Activated CD4-positive, alpha-beta T cell treated with anti-CD3 and anti-CD28 coated beads, Interleukin-10, Interleukin-2, amounts not matched to agents 100 ng/mL and 50 ng/mL, durations not matched to agents 16 hours and 8 hours (primary cell): ENCODE results near the gene PHC2.

Source experiments
- DNase-seq: peaks from one replicate; pipeline ENCODE4 v3.0.0-alpha.2; 2020

Gene PHC2

GRCh38 chr1:33346533-33346926 lies 84.4 kb downstream of the PHC2 start:
- DNase-seq = no peak

GRCh38 chr1:33344896-33345560 lies 85.9 kb downstream of the PHC2 start:
- no peak for DNase-seq

GRCh38 chr1:33343539-33343938 lies 87.4 kb downstream of the PHC2 start:
- no peak for DNase-seq

- DNase-seq = no peak
Measured at GRCh38 chr1:33342041-33342723, 88.7 kb downstream of the PHC2 start.

- DNase-seq = no peak
Measured at GRCh38 chr1:33341190-33341589, 89.7 kb downstream of the PHC2 start.

GRCh38 chr1:33339413-33339812 lies 91.5 kb downstream of the PHC2 start:
- no peak for DNase-seq

- no peak for DNase-seq
Measured at GRCh38 chr1:33338440-33339211, 92.3 kb downstream of the PHC2 start.

GRCh38 chr1:33338048-33338439 lies 92.9 kb downstream of the PHC2 start:
- no peak for DNase-seq

GRCh38 chr1:33337441-33337840 lies 93.5 kb downstream of the PHC2 start:
- DNase-seq = no peak

GRCh38 chr1:33336580-33336979 lies 94.3 kb downstream of the PHC2 start:
- DNase-seq = no peak

- DNase-seq = no peak
Measured at GRCh38 chr1:33335020-33335419, 95.9 kb downstream of the PHC2 start.

- DNase-seq = no peak
Measured at GRCh38 chr1:33334081-33334552, 96.8 kb downstream of the PHC2 start.

GRCh38 chr1:33332881-33333280 lies 98.0 kb downstream of the PHC2 start:
- DNase-seq = no peak

GRCh38 chr1:33332357-33332789 lies 98.5 kb downstream of the PHC2 start:
- no peak for DNase-seq

- no peak for DNase-seq
Measured at GRCh38 chr1:33331444-33332356, 99.2 kb downstream of the PHC2 start.

GRCh38 chr1:33330906-33331305 lies 100.0 kb downstream of the PHC2 start:
- DNase-seq = no peak

- DNase-seq = no peak
Measured at GRCh38 chr1:33330361-33330890, 100.5 kb downstream of the PHC2 start.

GRCh38 chr1:33329600-33330305 lies 101.1 kb downstream of the PHC2 start:
- no peak for DNase-seq

GRCh38 chr1:33328817-33329216 lies 102.1 kb downstream of the PHC2 start:
- no peak for DNase-seq

- peak; percentile 44 for DNase-seq
Measured at GRCh38 chr1:33327587-33328325, 103.1 kb downstream of the PHC2 start.

GRCh38 chr1:33326785-33327184 lies 104.1 kb downstream of the PHC2 start:
- DNase-seq = no peak
